Lower lobe of right lung (tissue), 2 donors: ENCODE measurements around the gene COL19A1. TPM values are rescaled to one million over a fixed set of nuclear protein-coding genes. Genes with fewer than 3 reads are reported as not detected.
"Not testable (repeated sequence)": the region's sequence is repeated elsewhere in the genome, so short reads cannot be mapped to it uniquely, and the experiment has no call there.

Source experiments
- ATAC-seq, 2 donors: fragments of 200-7000 bp; cut with Tn5 transposase; one replicate each; pipeline ENCODE4 v1.9.1; 2020 to 2022; ENCODE audit warnings: mild to moderate bottlenecking in 2 of 2, moderate library complexity in 2 of 2
- DNase-seq: peaks from one replicate; pipeline ENCODE4 v3.0.0-alpha.2; 2020
- H3K27ac ChIP-seq: fragments of 200-600 bp; one replicate; pipeline ENCODE4 v1.8.0; 2022
- H3K27me3 ChIP-seq: fragments of 200-600 bp; one replicate; pipeline ENCODE4 v1.8.0; 2022; ENCODE audit warnings: low read depth
- H3K36me3 ChIP-seq: fragments of 200-600 bp; one replicate; pipeline ENCODE4 v1.8.0; 2022; ENCODE audit warnings: mild to moderate bottlenecking
- H3K4me1 ChIP-seq: fragments of 200-600 bp; one replicate; pipeline ENCODE4 v1.8.0; 2022
- H3K4me3 ChIP-seq: fragments of 200-600 bp; one replicate; pipeline ENCODE4 v1.8.0; 2022; ENCODE audit warnings: mild to moderate bottlenecking
- H3K9me3 ChIP-seq: fragments of 200-600 bp; one replicate; pipeline ENCODE4 v1.8.0; 2022
- intact Hi-C: fragments of 100-400 bp; cut with DNase I; formaldehyde crosslinking; loops from one replicate; pipeline ENCODE4 v1.11.0; 2022
- total RNA-seq: library from RNA; stranded (reverse); fragmentation: NEBNext Ultra II Directional; extraction: Animal tissue kit (Norgen Biotek cat#: 25700); gene quantifications from one replicate; pipeline ENCODE4 v1.2.1, GENCODE V29; 2021
- TF ChIP-seq, protein P1 (sequence below): fragments of 200-600 bp; IDR thresholded peaks from one replicate; pipeline ENCODE4 v1.8.0; 2022; ENCODE audit warnings: antibody characterized with exemption, mild to moderate bottlenecking
- donor health status: DM: no; HTN: yes; CAD: no; lungs with severe emphysema.

The COL19A1 gene
- total RNA-seq, 1 donor from 2014 or later, result not detected

DNA sequence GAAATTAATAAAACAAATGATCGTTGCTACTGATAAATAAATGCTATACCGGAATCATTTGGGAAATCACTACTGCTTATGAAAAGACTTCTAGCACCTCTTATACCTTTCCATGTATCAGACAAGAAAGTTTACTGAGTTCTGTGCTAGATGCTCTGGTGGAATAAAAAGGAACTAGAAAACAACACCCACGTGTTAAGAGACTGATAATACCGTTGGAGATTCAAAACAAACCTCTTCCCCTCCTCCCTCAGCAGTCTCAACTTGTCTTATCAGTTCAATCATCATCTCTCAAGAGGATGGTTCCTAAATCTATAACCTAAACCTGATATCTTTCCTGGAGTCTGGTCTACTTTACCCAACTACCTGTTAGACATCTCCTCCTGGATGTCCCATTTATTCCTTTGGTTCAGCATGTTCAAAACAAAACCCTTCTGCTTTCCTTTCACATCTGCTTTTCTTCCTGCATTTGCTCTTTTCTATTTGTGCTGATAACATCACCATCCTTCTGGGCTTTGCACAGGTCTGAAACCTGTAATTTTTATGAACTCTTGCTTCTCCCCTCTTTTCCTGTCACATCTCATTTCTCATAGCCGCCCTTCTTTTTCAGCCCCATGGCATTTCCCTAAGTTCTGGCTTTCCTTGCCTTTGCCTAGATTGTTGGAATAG lies 122.2 kb downstream of the COL19A1 start:
- Histone ChIP-seq H3K36me3 (no peaks in the 10 kb centered on the region), H3K4me3 (no peak overlapping the region), H3K9me3 (no peaks in the 10 kb centered on the region), H3K27me3 (no peaks in the 10 kb centered on the region), H3K27ac (no peak overlapping the region), H3K4me1 (no peaks in the 10 kb centered on the region)
- ATAC-seq, result no peak
- intact Hi-C loops, result no loop called here
- no peak for DNase-seq
- TF ChIP-seq, protein P1, sequence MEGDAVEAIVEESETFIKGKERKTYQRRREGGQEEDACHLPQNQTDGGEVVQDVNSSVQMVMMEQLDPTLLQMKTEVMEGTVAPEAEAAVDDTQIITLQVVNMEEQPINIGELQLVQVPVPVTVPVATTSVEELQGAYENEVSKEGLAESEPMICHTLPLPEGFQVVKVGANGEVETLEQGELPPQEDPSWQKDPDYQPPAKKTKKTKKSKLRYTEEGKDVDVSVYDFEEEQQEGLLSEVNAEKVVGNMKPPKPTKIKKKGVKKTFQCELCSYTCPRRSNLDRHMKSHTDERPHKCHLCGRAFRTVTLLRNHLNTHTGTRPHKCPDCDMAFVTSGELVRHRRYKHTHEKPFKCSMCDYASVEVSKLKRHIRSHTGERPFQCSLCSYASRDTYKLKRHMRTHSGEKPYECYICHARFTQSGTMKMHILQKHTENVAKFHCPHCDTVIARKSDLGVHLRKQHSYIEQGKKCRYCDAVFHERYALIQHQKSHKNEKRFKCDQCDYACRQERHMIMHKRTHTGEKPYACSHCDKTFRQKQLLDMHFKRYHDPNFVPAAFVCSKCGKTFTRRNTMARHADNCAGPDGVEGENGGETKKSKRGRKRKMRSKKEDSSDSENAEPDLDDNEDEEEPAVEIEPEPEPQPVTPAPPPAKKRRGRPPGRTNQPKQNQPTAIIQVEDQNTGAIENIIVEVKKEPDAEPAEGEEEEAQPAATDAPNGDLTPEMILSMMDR, result no peak

DNA sequence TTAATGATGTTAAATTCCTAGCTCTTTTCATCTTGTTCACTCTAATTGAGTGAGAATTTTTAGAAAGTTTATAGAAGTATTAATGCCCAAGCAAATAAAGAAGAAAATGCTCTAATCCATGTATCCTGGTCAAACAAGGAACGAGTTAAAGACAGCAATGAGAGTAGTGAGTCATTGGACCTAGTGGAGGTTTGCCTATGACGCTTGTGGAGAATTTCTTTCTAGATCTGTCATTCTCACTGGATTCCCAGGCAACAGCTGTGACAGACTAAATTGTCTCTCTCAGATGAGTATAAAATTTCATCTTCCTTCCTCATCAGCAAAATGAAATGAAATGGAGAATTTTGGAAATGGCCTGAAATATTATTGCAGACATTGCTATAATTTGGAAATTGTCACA lies 127.9 kb downstream of the COL19A1 start:
- no peak for ATAC-seq
- no peak for DNase-seq
- H3K9me3 ChIP-seq, result no peaks in the 10 kb centered on the region
- H3K27ac ChIP-seq, result no peak overlapping the region
- no peaks in the 10 kb centered on the region for H3K27me3 ChIP-seq
- intact Hi-C loops, result no loop called here
- no peak overlapping the region for H3K4me3 ChIP-seq
- no peaks in the 10 kb centered on the region for H3K36me3 ChIP-seq
- H3K4me1 ChIP-seq, result no peaks in the 10 kb centered on the region
- TF ChIP-seq, protein P1, result no peak

DNA sequence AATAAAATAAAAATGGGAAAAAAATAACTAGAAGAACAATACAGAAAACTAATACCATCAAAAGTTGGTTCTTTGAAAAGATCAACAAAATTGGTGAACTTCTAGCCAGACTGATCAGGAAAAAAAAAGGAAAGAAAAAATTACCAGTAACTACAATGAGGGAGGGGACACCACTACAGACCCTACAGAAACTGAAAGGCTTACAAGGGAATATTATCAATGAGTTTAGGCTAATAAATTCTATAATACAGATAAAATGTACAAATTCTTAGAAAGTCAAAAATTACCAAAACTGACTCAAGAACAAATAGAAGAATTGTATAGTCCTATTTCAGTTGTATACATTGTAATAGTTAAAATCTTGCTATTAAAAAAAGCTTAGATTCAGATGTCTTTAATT lies 141.8 kb downstream of the COL19A1 start:
- H3K4me1 ChIP-seq, result no peaks in the 10 kb centered on the region
- H3K4me3 ChIP-seq, result no peak overlapping the region
- DNase-seq (no peak), ATAC-seq (no peak)
- H3K9me3 ChIP-seq, result no peaks in the 10 kb centered on the region
- H3K36me3 ChIP-seq, result no peaks in the 10 kb centered on the region
- no peak overlapping the region for H3K27ac ChIP-seq
- TF ChIP-seq, protein P1, result no peak
- H3K27me3 ChIP-seq, result no peaks in the 10 kb centered on the region
- intact Hi-C loops, result no loop called here

DNA sequence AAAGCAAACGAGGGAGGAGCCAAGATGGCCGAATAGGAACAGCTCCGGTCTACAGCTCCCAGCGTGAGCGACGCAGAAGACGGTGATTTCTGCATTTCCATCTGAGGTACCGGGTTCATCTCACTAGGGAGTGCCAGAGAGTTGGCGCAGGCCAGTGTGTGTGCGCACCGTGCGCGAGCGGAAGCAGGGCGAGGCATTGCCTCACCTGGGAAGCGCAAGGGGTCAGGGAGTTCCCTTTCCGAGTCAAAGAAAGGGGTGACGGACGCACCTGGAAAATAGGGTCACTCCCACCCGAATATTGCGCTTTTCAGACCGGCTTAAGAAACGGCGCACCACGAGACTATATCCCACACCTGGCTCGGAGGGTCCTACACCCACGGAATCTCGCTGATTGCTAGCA lies 144.0 kb downstream of the COL19A1 start:
- not testable (repeated sequence) for ATAC-seq

DNA sequence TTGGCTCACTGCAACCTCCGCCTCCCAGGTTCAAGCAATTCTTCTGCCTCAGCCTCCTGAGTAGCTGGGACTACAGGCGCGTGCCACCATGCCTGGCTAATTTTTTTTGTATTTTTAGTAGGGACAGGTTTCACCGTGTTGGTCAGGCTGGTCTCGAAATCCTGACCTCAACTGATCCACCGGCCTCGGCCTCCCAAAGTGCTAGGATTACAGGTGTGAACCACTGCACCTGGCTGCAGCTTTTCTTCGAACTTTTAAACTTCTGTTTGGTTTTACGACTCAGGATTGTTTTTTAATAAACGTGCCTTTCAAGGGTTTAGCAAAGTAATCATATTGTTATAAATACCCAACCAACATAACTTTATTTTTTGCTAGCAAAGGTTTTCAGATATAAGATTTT lies 156.8 kb downstream of the COL19A1 start:
- DNase-seq, H3K4me1 ChIP-seq, H3K9me3 ChIP-seq, H3K27ac ChIP-seq, H3K36me3 ChIP-seq, ATAC-seq, H3K4me3 ChIP-seq, H3K27me3 ChIP-seq, intact Hi-C loops: not testable (repeated sequence)

More for the DNA sequence above, 144.0 kb downstream of the COL19A1 start:
- H3K36me3 ChIP-seq, H3K9me3 ChIP-seq, DNase-seq, H3K4me3 ChIP-seq, H3K4me1 ChIP-seq, intact Hi-C loops, H3K27ac ChIP-seq, H3K27me3 ChIP-seq: not testable (repeated sequence)

DNA sequence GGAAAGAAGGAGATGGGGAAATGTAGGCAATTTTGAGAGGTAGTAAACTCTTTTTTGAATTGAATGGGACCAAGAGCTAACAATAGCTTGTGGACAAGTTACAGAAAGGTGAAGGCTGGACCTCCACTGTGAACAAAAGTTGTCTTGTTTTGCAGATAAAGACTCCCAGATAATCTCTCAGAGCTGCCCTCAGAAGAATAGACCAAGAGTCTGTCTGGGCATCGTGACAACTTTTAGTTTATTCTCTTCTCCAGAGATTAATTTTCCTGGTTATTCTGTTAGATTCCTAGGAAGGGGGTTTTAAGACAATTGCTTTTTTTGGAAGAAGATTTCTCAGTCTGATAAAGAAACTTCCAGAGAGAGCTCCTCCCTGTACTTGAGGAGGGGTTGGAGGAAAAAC lies 161.9 kb downstream of the COL19A1 start:
- H3K27ac ChIP-seq, result no peak overlapping the region
- no peaks in the 10 kb centered on the region for H3K36me3 ChIP-seq
- H3K4me1 ChIP-seq, result no peaks in the 10 kb centered on the region
- ATAC-seq, result no peak
- DNase-seq, result no peak
- H3K9me3 ChIP-seq, result no peaks in the 10 kb centered on the region
- H3K27me3 ChIP-seq, result no peaks in the 10 kb centered on the region
- intact Hi-C loops, result no loop called here
- TF ChIP-seq, protein P1, result no peak
- no peak overlapping the region for H3K4me3 ChIP-seq
